Vagina (tissue), 2 donors: Measurements from ENCODE around the gene FRMD4A. TPM values are rescaled to one million over a fixed set of nuclear protein-coding genes. Genes with fewer than 3 reads are reported as not detected.

Experiments used
- DNase-seq, 2 donors: peaks; one replicate each; pipeline ENCODE4 v3.0.0-alpha.2; 2017; ENCODE audit errors: extremely low spot score in 2 of 2
- H3K27ac ChIP-seq: fragments of 200-600 bp; sonication (generic); one replicate; pipeline ENCODE4 v1.5.1; 2019
- H3K27me3 ChIP-seq: fragments of 200-600 bp; sonication (generic); one replicate; pipeline ENCODE4 v1.5.1; 2019
- H3K36me3 ChIP-seq, 2 donors: fragments of 200-600 bp; sonication (generic); one replicate each; pipeline ENCODE4 v1.5.1; 2017 to 2019
- H3K4me1 ChIP-seq: fragments of 200-600 bp; sonication (generic); one replicate; pipeline ENCODE4 v1.5.1; 2019
- H3K4me3 ChIP-seq, 2 donors: fragments of 200-600 bp; sonication (generic); 1 replicate in 1 of 2; 2 replicates in 1 of 2; pipeline ENCODE4 v1.5.1; 2016 to 2019
- H3K9me3 ChIP-seq: fragments of 200-600 bp; sonication (generic); one replicate; pipeline ENCODE4 v1.5.1; 2019
- POLR2A ChIP-seq, 2 donors: fragments of 450-650 bp; IDR thresholded peaks; one replicate each; pipeline ENCODE4 v1.6.1; 2017; ENCODE audit warnings: antibody characterized with exemption in 2 of 2, mild to moderate bottlenecking in 2 of 2, moderate library complexity in 2 of 2
- POLR2AphosphoS5 ChIP-seq, 2 donors: sonication (generic); formaldehyde crosslinking; IDR thresholded peaks; one replicate each; pipeline ENCODE4 v1.9.0; 2017; ENCODE audit warnings: antibody characterized with exemption in 2 of 2, mild to moderate bottlenecking in 2 of 2, low read depth in 1 of 2; ENCODE audit not compliant: insufficient read depth in 1 of 2
- intact Hi-C: fragments of 100-400 bp; cut with DNase I; formaldehyde crosslinking; loops from one replicate; pipeline ENCODE4 v1.15.1; 2023
- total RNA-seq: library from RNA; depleted of rRNA; stranded (reverse); fragments of >200 nt; gene quantifications from one replicate; pipeline ENCODE4 v1.2.3, GENCODE V29; 2016
- TF ChIP-seq, protein P1 (sequence below), 3 experiments: fragments of 450-650 bp in 2 of 3; fragments of 200-600 bp in 1 of 3; sonication (generic) in 1 of 3; IDR thresholded peaks; one replicate each; pipeline ENCODE4 v1.5.1; 2017 to 2019; ENCODE audit warnings: antibody characterized with exemption in 3 of 3, mild to moderate bottlenecking in 2 of 3, moderate library complexity in 2 of 3

FRMD4A gene
- total RNA-seq, 1 donor from 2014 or later = 24.8 TPM

DNA sequence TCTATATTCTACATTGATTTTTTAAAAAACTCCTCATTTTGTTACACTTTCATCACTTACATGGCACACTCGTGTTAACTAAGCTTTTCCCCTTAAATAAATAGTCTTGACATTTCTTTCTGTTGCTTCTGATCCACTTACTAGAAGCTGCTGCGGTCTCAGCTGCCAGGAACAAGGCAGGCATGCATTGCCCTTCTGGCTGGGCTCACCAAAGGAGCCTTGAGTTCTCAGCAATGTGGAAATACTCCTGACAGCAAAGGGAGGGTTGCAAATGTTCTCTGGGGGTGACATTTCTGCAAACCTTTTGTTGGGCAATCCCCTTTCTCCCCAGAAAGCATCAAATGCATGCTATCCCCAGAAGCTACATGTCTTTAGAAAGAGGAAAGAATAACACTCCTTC is 393.9 kb downstream of the FRMD4A start:
- intact Hi-C loops = no loop called here
- no peak for TF ChIP-seq POLR2A (IDR thresholded peaks at IDR 0.05)
- no peaks in the 10 kb centered on the region for H3K27me3 ChIP-seq

DNA sequence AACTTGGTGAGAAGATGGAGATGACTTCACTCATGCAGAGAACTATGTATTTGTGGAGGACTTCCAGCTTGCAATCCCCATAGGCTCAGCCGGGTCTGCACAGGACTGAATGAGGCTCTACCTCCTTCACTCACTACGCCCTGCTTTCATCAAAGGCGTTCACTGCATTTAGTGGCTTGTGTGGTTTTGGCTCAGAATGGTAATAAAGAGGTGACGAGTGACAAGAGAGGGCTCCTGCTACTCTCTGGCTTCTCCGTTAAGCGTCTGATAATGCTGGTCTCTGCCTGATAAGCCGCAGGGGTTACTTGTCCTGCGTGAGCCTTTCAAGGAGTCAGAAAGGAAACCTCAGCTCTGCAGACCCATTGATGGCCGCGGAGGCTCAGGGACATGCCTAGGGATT is 400.6 kb downstream of the FRMD4A start:
- Histone ChIP-seq H3K36me3 (no peaks in the 10 kb centered on the region), H3K27me3 (no peaks in the 10 kb centered on the region), H3K9me3 (no peaks in the 10 kb centered on the region), H3K4me1 (peaks cover 6% of the 10 kb centered on the region), H3K4me3 (no peak overlapping the region), H3K27ac (no peak overlapping the region)
- TF ChIP-seq, protein P1, sequence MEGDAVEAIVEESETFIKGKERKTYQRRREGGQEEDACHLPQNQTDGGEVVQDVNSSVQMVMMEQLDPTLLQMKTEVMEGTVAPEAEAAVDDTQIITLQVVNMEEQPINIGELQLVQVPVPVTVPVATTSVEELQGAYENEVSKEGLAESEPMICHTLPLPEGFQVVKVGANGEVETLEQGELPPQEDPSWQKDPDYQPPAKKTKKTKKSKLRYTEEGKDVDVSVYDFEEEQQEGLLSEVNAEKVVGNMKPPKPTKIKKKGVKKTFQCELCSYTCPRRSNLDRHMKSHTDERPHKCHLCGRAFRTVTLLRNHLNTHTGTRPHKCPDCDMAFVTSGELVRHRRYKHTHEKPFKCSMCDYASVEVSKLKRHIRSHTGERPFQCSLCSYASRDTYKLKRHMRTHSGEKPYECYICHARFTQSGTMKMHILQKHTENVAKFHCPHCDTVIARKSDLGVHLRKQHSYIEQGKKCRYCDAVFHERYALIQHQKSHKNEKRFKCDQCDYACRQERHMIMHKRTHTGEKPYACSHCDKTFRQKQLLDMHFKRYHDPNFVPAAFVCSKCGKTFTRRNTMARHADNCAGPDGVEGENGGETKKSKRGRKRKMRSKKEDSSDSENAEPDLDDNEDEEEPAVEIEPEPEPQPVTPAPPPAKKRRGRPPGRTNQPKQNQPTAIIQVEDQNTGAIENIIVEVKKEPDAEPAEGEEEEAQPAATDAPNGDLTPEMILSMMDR (IDR thresholded peaks at IDR 0.05) = no peak
- TF ChIP-seq POLR2A (IDR thresholded peaks at IDR 0.05) (no peak), POLR2AphosphoS5 (IDR thresholded peaks at IDR 0.05; ENCODE audit: insufficient read depth in 1 of 2, low read depth in 1 of 2) (no peak)
- no peak for DNase-seq
- intact Hi-C loops = no loop called here

More for the DNA sequence above, 393.9 kb downstream of the FRMD4A start:
- H3K36me3 ChIP-seq = no peaks in the 10 kb centered on the region
- H3K4me1 ChIP-seq = peaks cover 8% of the 10 kb centered on the region
- no peak overlapping the region for H3K27ac ChIP-seq
- no peaks in the 10 kb centered on the region for H3K9me3 ChIP-seq
- no peak overlapping the region for H3K4me3 ChIP-seq
- DNase-seq = no peak

DNA sequence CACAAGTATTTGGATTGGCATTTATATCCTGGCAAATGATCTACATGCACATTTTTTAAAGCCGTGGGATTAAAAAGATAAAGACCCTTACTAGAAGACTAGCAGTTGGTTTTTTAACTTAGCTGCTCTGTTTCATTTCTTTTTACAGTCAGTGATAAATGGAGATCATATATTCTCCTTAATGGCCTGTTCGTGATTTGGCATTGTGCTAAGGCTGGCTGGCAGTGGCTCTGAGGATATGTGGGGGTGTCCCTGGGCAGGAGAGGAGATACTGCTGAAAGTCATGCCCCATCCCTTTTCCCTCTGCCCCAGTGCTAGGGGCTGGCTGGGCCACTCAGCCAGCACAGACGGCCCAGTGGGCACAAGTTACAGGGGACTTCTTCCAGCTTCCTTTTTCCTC is 402.3 kb downstream of the FRMD4A start:
- Histone ChIP-seq H3K27me3 (no peaks in the 10 kb centered on the region), H3K9me3 (no peaks in the 10 kb centered on the region), H3K36me3 (no peaks in the 10 kb centered on the region), H3K4me3 (no peak overlapping the region), H3K27ac (no peak overlapping the region), H3K4me1 (peaks cover 6% of the 10 kb centered on the region)
- intact Hi-C loops = no loop called here
- no peak for DNase-seq
- no peak for TF ChIP-seq POLR2A (IDR thresholded peaks at IDR 0.05)
- TF ChIP-seq, protein P1 (IDR thresholded peaks at IDR 0.05) = no peak
- TF ChIP-seq POLR2AphosphoS5 (IDR thresholded peaks at IDR 0.05; ENCODE audit: insufficient read depth in 1 of 2, low read depth in 1 of 2) = no peak

DNA sequence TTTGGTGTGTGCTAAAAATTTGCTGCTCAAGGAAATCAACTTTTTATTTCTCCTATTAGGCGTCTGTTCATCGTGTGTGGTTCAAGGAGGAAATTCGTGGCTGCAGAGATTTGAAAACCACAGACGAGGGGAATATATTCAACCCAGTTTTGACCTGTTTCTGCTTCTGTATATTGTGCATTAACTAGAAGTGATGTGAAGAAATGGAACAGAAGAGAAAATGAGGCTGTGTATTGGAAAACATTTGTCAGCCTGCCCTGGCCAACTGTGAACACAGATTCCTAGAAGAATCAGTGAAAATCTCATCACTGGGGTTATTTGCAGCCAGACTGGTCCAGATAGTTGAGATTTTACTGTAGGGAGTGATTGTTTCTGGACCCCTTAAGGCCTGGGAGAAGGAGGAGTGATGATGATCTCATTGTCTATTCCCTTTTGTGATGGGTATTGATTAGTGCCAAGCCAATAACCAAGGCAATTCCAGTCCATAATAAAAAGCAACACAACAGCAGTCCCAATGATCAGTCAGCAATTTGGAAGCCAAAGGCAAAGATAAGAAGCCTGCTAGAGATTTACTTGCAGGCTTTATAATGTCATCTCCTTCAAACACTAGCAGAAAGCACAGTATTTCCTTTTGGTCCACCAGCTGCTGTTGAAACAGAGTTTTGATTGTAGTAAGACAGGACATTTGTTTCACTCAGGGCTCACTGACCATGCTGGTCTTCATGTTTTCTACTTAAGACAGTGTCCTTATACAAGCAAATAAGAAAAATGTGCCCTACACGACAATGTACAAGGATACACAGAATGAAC is 404.5 kb downstream of the FRMD4A start:
- H3K36me3 ChIP-seq = no peaks in the 10 kb centered on the region
- intact Hi-C loops = no loop called here
- DNase-seq = no peak
- no peak overlapping the region for H3K27ac ChIP-seq
- peaks cover 6% of the 10 kb centered on the region for H3K4me1 ChIP-seq
- H3K27me3 ChIP-seq = no peaks in the 10 kb centered on the region
- no peak overlapping the region for H3K4me3 ChIP-seq
- TF ChIP-seq POLR2AphosphoS5 (IDR thresholded peaks at IDR 0.05; ENCODE audit: insufficient read depth in 1 of 2, low read depth in 1 of 2) (no peak), POLR2A (IDR thresholded peaks at IDR 0.05) (no peak)
- TF ChIP-seq, protein P1 (IDR thresholded peaks at IDR 0.05) = no peak
- no peaks in the 10 kb centered on the region for H3K9me3 ChIP-seq

- Histone ChIP-seq H3K36me3 (no peaks in the 10 kb centered on the region), H3K4me1 (peaks cover 6% of the 10 kb centered on the region), H3K9me3 (no peaks in the 10 kb centered on the region), H3K27ac (peak overlapping the region; percentile 36), H3K27me3 (no peaks in the 10 kb centered on the region), H3K4me3 (no peak overlapping the region)
- intact Hi-C loops = no loop called here
- no peak for DNase-seq
- TF ChIP-seq POLR2AphosphoS5 (IDR thresholded peaks at IDR 0.05; ENCODE audit: insufficient read depth in 1 of 2, low read depth in 1 of 2) = no peak
- TF ChIP-seq, protein P1 (IDR thresholded peaks at IDR 0.05) = no peak
- no peak for TF ChIP-seq POLR2A (IDR thresholded peaks at IDR 0.05)
These were observed 406.5 kb downstream of the FRMD4A start for GRCh38 chr10:13924040-13924725.
